ENCODE results near the gene METRN. TPM values are rescaled to one million over a fixed set of nuclear protein-coding genes. Genes with fewer than 3 reads are reported as not detected.
A peak's percentile ranks its signal among the peaks of the same experiment; 100 is the strongest.
"Not testable (repeated sequence)": the region's sequence is repeated elsewhere in the genome, so short reads cannot be mapped to it uniquely, and the experiment has no call there.

The METRN gene
- polyA plus RNA-seq, 12 donors: 15.2 to 43.8 (median 19.1) TPM; not detected in 1

DNA sequence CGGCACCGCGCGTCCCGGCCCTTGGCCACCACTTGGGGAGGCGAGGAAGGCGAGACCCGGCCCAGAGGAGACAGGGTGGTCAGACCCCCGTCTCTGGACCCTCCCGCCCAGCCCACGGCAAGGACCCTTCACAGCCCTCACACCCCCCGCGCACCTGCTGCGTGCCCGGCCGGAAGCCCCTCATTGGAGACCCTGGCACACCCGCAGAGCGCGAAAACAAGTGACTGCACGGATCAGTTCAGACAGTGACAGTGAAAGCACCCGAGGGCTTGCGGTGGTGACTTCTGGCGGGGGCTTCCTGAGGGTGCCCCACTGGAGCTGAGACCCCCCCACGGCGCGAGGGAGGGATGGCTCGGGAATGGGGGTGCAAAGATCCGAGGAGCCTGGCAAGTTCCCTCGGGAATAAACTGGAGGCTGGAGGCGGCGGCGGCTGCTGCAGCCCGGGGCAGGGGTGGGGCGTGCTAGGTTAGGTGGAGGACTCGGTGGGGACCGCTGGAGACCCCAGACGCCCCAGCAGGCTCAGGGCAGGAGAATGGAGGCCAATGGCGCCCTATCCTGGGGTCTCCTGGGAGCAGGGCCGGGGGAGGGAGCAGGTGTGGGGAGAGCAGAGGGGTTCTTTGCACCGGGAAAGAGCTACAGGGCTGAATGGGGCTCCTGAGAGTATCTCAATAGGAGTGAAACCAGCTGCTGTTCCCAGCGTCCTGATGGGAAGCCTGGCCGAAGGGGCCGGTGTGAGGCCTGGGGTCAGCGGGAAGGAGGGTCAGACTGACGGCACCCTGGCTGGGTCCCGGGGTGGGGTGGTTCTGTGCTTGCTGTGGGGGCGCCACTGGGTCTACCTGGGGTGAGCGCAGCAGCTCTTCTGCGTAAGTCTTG is 8.5 kb upstream of the METRN start:
- no peak for DNase-seq

- DNase-seq: no peak
Measured at GRCh38 chr16:707062-707538, 7.8 kb upstream of the METRN start.

DNA sequence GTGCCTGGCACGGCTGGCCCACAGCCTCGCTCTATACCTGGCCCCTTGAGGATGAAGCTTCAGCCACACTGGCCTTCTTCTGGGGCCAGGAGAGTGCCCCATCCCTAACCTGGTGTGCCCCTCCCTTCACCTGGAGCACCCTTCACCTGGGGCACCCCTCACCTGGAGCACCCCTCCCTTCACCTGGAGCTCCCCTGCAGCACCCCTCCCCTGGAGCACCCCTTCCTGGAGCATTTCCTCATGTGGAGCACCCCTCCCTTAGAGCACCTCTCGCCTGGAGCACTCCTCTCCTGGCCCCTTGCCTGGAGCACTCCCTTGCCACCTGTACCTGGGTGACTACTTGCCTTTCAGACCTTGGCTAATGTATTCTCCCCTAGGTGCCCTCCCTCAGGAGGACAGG is 6.9 kb upstream of the METRN start:
- DNase-seq: no peak

GRCh38 chr16:708959-709358 is 6.0 kb upstream of the METRN start:
- DNase-seq: no peak

- DNase-seq: peak; percentile 50
Measured at GRCh38 chr16:709566-710499, 5.1 kb upstream of the METRN start.

GRCh38 chr16:710500-711075 is 4.3 kb upstream of the METRN start:
- no peak for DNase-seq

GRCh38 chr16:711084-711483 is 3.8 kb upstream of the METRN start:
- no peak for DNase-seq

- DNase-seq: peak; percentile 77
Measured at GRCh38 chr16:711548-712320, 3.2 kb upstream of the METRN start.

DNA sequence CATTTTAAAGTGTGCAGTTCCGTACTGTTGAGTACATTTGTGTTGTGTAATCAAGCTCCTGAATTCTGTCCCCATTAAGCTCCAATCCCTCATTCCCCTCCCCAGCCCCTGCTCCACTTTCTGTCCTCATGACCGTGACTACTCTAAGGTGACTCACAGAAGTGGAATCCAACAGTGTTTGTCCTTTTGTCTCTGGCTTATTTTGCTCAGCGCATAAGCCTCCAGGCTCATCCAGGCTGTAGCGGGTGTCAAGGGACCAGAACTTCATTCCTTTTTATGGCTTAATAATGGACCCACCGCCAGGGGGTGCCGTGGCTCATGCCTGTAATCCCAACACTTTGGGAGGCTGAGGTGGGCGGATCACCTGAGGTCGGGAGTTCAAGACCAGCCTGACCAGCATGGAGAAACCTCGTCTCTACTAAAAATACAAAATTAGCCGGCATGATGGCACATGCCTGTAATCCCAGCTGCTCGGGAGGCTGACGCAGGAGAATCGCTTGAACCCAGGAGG is 2.1 kb upstream of the METRN start:
- DNase-seq: not testable (repeated sequence)

DNA sequence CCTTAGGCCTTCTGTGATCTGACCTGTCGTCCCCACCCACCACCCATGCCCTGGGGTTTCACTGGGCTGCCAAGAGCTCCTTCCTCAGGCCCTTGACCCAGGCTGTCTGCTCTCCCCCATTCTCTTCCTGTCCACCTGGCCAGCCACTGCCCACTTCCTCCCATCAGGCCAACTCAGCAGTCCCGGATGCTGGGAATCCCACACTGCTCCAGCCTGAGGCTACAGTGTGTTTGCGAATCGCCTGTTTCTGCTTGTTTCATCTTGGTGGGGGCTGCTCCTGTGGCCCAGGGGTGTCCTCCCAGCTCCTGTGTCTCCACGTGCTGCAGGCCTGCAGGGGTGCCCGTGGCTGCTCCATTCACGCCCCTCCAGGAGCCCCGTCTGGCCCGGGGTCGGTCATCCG is 839 bp upstream of the METRN start:
- no peak for DNase-seq

DNA sequence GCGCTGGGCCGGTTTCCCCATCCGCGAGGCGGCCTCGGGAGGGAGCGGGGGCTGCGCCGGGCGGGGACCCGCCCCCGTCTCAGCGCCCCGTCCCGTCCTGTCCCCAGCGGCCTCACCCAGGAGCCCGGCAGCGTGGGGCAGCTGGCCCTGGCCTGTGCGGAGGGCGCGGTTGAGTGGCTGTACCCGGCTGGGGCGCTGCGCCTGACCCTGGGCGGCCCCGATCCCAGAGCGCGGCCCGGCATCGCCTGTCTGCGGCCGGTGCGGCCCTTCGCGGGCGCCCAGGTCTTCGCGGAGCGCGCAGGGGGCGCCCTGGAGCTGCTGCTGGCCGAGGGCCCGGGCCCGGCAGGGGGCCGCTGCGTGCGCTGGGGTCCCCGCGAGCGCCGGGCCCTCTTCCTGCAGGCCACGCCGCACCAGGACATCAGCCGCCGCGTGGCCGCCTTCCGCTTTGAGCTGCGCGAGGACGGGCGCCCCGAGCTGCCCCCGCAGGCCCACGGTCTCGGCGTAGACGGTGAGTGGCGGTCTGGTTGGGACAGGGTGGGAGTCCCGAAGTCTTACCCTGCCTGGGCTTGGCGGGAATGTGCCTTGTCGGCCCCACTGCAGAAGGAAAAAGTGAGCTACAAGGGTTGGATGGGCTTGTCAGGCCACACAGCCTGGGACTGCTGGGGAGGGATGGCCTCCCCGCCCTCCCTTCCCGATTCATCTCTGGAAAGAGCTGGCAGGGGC is 720 bp downstream of the METRN start:
- no peak for DNase-seq

- no peak for DNase-seq
Measured at GRCh38 chr16:716200-716568, 1.3 kb downstream of the METRN start.

GRCh38 chr16:716768-717325 is 1.9 kb downstream of the METRN start:
- DNase-seq: no peak

DNA sequence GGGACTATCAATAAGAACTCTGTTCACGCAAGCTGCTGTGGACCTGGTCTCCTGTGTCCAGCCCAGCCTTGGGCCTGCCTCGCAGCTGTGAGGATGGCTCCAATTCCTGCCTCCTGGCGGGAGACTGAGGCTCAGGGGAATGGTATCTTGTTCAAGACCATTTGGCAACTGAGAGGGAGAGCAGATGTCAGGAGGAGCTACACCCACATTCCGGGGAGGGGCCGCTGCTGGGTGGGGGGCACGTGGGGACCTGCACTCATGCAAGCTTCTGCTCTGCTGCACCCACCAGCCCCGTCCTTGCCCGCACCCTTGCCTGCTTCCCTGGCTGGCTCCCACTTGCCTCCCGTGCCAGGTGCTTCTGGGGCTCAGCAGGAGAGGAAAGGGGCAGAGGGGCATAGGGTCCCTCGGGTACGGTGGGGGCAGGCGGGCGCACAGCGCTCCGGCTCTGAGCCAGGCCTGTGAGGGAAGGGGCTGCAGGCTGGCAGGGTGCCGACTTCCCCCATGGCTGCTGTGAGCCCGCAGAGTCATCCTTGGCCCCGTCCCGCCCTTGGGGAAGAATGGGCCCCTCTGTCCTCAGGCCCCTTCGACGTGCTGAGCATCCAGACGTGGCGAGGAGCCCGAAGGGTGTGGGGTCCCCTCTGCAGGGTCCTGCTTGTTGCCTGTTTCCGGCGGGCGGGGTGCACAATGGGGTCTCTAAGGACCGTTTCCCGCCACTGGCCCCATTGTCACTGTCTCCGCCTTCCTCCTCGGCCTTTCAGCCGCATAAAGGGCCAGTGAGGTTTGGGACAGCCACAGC is 2.7 kb downstream of the METRN start:
- DNase-seq: no peak

DNA sequence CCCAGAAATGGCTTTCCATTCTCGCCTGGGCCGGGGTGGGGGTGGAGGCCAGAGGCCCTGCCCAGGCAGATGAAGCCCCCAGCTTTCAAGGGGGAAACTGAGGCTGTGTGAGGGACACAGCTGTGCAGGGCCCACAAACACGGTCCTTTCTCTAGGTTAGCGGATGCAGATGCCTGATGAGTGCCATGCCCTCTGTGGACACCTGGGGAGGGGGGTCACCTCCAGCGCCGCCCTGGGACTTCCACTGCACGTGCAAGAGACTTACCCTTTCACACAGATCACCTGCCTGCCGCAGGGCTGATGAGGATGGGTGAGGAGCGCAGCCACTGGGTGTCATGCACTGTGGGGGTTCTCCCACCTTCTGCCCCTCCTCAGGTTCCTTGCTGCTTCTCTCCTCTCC is 3.5 kb downstream of the METRN start:
- DNase-seq: no peak

- DNase-seq: no peak
Measured at GRCh38 chr16:718922-719321, 4.0 kb downstream of the METRN start.

DNA sequence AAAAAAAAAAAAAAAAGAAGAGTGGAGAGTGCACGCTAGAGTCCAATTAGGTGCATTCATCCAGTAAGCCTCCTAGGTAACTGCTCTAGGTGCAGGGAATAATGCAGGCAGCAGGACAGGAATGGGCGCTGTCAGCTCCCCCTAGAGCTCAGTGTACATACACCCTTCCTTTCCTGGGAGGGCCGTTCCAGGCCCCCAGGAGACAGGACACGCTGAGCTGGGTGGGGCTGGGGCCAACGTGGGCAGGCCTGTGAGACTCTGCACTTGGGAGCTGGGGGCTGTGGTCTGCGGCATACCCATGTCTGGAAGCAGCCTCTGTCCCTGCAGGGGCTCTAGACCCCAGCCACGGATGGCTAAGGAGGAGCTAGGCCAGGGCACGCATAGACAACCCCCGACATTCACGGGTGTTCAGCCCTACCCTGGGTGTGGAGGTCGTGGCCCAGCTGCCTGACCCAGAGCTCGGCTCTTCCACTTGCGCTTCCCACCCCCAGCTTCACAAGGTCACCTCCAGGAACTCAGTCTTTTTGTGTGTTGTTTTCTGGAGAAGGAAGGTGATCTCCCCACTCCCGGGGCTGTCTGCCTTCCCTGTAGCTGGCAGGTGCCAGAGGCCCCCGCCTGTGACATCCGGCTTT is 5.0 kb downstream of the METRN start:
- no peak for DNase-seq

- DNase-seq: peak; percentile 73
Measured at GRCh38 chr16:720447-720989, 5.6 kb downstream of the METRN start.
